GM23338 (cell line): ENCODE results near the gene SEC23IP. TPM values are rescaled to one million over a fixed set of nuclear protein-coding genes. Genes with fewer than 3 reads are reported as not detected.

Experiments
- ATAC-seq: fragments of 200-7000 bp; cut with Tn5 transposase; 3 replicates; pipeline ENCODE4 v1.9.1; 2020
- DNase-seq: peaks from one replicate; pipeline ENCODE4 v3.0.0-alpha.2; 2015; ENCODE audit warnings: low spot score
- H2AFZ ChIP-seq: fragments of 200-600 bp; sonication (generic); 2 replicates; pipeline ENCODE4 v1.8.0; 2016; ENCODE audit warnings: antibody characterized with exemption, mild to moderate bottlenecking, moderate library complexity
- H3F3A ChIP-seq: fragments of 200-600 bp; sonication (generic); replicated peaks from 2 replicates; pipeline ENCODE4 v1.8.0; 2017; ENCODE audit warnings: antibody characterized with exemption, mixed run types, low read depth
- H3K27ac ChIP-seq: fragments of 200-600 bp; sonication (generic); 2 replicates; pipeline ENCODE4 v1.6.1; 2016; ENCODE audit warnings: low read depth
- H3K27me3 ChIP-seq: fragments of 200-600 bp; sonication (generic); 2 replicates; pipeline ENCODE4 v1.8.0; 2016; ENCODE audit warnings: mild to moderate bottlenecking, mixed run types, moderate library complexity; ENCODE audit not compliant: insufficient read depth
- H3K36me3 ChIP-seq: fragments of 200-600 bp; sonication (generic); 2 replicates; pipeline ENCODE4 v1.8.0; 2016; ENCODE audit warnings: mild to moderate bottlenecking; ENCODE audit not compliant: insufficient read depth
- H3K4me1 ChIP-seq: fragments of 200-600 bp; sonication (generic); 2 replicates; pipeline ENCODE4 v1.8.0; 2016; ENCODE audit warnings: mild to moderate bottlenecking, moderate library complexity; ENCODE audit not compliant: insufficient read depth
- H3K4me2 ChIP-seq: fragments of 200-600 bp; sonication (generic); 2 replicates; pipeline ENCODE4 v1.7.1; 2017; ENCODE audit warnings: mixed run types
- H3K4me3 ChIP-seq: fragments of 200-600 bp; sonication (generic); 2 replicates; pipeline ENCODE4 v1.6.1; 2016; ENCODE audit warnings: mixed run types
- H3K79me2 ChIP-seq: fragments of 200-600 bp; sonication (generic); replicated peaks from 2 replicates; pipeline ENCODE4 v1.8.0; 2017; ENCODE audit warnings: mild to moderate bottlenecking; ENCODE audit not compliant: insufficient read depth
- H3K9me2 ChIP-seq: fragments of 200-600 bp; sonication (generic); 2 replicates; pipeline ENCODE4 v1.8.0; 2017; ENCODE audit not compliant: insufficient read depth
- H4K20me1 ChIP-seq: fragments of 200-600 bp; sonication (generic); replicated peaks from 2 replicates; pipeline ENCODE4 v1.8.0; 2017; ENCODE audit warnings: mild to moderate bottlenecking; ENCODE audit not compliant: insufficient read depth
- H3K27ac Mint-ChIP-seq: 2 replicates; pipeline ENCODE4 v1.8.0; 2020; ENCODE audit warnings: inconsistent platforms, mild to moderate bottlenecking, moderate library complexity, mixed read lengths
- H3K27me3 Mint-ChIP-seq: 3 replicates; pipeline ENCODE4 v1.8.0; 2022; ENCODE audit warnings: low read depth, mild to moderate bottlenecking, moderate library complexity, mixed read lengths, inconsistent platforms; ENCODE audit not compliant: insufficient read depth, poor library complexity
- H3K36me3 Mint-ChIP-seq: 3 replicates; pipeline ENCODE4 v1.8.0; 2021; ENCODE audit warnings: low read depth, mild to moderate bottlenecking, inconsistent platforms, moderate library complexity, mixed read lengths
- H3K4me1 Mint-ChIP-seq: 3 replicates; pipeline ENCODE4 v1.8.0; 2020; ENCODE audit warnings: mild to moderate bottlenecking, inconsistent platforms, mixed read lengths
- H3K4me3 Mint-ChIP-seq: 3 replicates; pipeline ENCODE4 v1.8.0; 2021; ENCODE audit warnings: moderate library complexity, mild to moderate bottlenecking, inconsistent platforms, mixed read lengths
- H3K9me3 Mint-ChIP-seq: 3 replicates; pipeline ENCODE4 v1.8.0; 2020; ENCODE audit warnings: moderate library complexity, mild to moderate bottlenecking, inconsistent platforms, mixed read lengths
- EZH2 ChIP-seq: fragments of 200-600 bp; sonication (generic); IDR thresholded peaks from one replicate; pipeline ENCODE4 v1.8.0; 2017; ENCODE audit warnings: antibody characterized with exemption, mild to moderate bottlenecking, low read depth; ENCODE audit not compliant: unreplicated experiment
- EZH2phosphoT487 ChIP-seq: fragments of 200-600 bp; sonication (generic); IDR thresholded peaks from one replicate; pipeline ENCODE4 v1.8.1; 2018; ENCODE audit warnings: antibody characterized with exemption; ENCODE audit not compliant: unreplicated experiment
- JUNB ChIP-seq: IDR thresholded peaks from one replicate; pipeline ENCODE4 v1.6.1; 2016; ENCODE audit warnings: antibody characterized with exemption; ENCODE audit not compliant: unreplicated experiment
- NANOG ChIP-seq: IDR thresholded peaks from 2 replicates; pipeline ENCODE4 v1.6.1; 2016; ENCODE audit warnings: antibody characterized with exemption, borderline replicate concordance
- POLR2AphosphoS5 ChIP-seq: IDR thresholded peaks from 2 replicates; pipeline ENCODE4 v1.6.1; 2016; ENCODE audit warnings: antibody characterized with exemption, low read depth
- REST ChIP-seq: IDR thresholded peaks from one replicate; pipeline ENCODE4 v1.6.1; 2018; ENCODE audit warnings: antibody characterized with exemption; ENCODE audit not compliant: unreplicated experiment
- ZNF114 ChIP-seq: fragments of 250-450 bp; sonication (Bioruptor Pico); IDR thresholded peaks from 2 replicates; pipeline ENCODE4 v1.5.0; 2020; ENCODE audit warnings: mild to moderate bottlenecking, moderate library complexity
- ZNF331 ChIP-seq: fragments of 250-450 bp; sonication (Bioruptor Pico); IDR thresholded peaks from 2 replicates; pipeline ENCODE4 v1.5.0; 2020; ENCODE audit warnings: low read depth, mild to moderate bottlenecking, moderate library complexity
- ZNF462 ChIP-seq: fragments of 250-450 bp; sonication (Bioruptor Pico); IDR thresholded peaks from 2 replicates; pipeline ENCODE4 v1.5.0; 2020; ENCODE audit warnings: mild to moderate bottlenecking, moderate library complexity
- polyA plus RNA-seq: library from polyadenylated mRNA; unstranded; fragments of >200 nt; fragmentation: Nextera tagmentation; extraction: Ambion mirVana; gene quantifications from 2 replicates; pipeline ENCODE4 v1.2.1, GENCODE V29; 2016
- total RNA-seq: library from RNA; depleted of rRNA; stranded (reverse); fragments of >200 nt; shearing (Covaris generic); gene quantifications from 2 replicates; pipeline ENCODE4 v1.2.3, GENCODE V29; 2014
- TF ChIP-seq, protein P1 (sequence below), 2 experiments: fragments of 200-600 bp in 1 of 2; sonication (generic) in 1 of 2; conservative IDR thresholded peaks; 2 replicates each; pipeline versions ENCODE4 v1.5.1 to v1.6.1; 2016 to 2017; ENCODE audit warnings: antibody characterized with exemption in 2 of 2, low read depth in 2 of 2, mild to moderate bottlenecking in 2 of 2, moderate library complexity in 1 of 2
- TF ChIP-seq, protein P2 (sequence below): IDR thresholded peaks from 2 replicates; pipeline ENCODE4 v1.6.1; 2016; ENCODE audit warnings: antibody characterized with exemption

The SEC23IP gene
- total and polyA plus RNA-seq, 2 experiments from 2014 or later = 35.2 to 35.6 TPM

GRCh38 chr10:119860866-119861607, 31.5 kb upstream of the SEC23IP start:
- TF ChIP-seq POLR2AphosphoS5 (no peak), JUNB (no peak), ZNF114 (CRISPR knock-in tag) (no peak), ZNF331 (CRISPR knock-in tag) (no peak), REST (no peak), EZH2 (no peak), EZH2phosphoT487 (no peak), NANOG (no peak), ZNF462 (CRISPR knock-in tag) (no peak)
- TF ChIP-seq, protein P1, sequence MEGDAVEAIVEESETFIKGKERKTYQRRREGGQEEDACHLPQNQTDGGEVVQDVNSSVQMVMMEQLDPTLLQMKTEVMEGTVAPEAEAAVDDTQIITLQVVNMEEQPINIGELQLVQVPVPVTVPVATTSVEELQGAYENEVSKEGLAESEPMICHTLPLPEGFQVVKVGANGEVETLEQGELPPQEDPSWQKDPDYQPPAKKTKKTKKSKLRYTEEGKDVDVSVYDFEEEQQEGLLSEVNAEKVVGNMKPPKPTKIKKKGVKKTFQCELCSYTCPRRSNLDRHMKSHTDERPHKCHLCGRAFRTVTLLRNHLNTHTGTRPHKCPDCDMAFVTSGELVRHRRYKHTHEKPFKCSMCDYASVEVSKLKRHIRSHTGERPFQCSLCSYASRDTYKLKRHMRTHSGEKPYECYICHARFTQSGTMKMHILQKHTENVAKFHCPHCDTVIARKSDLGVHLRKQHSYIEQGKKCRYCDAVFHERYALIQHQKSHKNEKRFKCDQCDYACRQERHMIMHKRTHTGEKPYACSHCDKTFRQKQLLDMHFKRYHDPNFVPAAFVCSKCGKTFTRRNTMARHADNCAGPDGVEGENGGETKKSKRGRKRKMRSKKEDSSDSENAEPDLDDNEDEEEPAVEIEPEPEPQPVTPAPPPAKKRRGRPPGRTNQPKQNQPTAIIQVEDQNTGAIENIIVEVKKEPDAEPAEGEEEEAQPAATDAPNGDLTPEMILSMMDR (conservative IDR thresholded peaks at IDR 0.05; ENCODE audit: low read depth in 2 of 2) = no peak
- TF ChIP-seq, protein P2, sequence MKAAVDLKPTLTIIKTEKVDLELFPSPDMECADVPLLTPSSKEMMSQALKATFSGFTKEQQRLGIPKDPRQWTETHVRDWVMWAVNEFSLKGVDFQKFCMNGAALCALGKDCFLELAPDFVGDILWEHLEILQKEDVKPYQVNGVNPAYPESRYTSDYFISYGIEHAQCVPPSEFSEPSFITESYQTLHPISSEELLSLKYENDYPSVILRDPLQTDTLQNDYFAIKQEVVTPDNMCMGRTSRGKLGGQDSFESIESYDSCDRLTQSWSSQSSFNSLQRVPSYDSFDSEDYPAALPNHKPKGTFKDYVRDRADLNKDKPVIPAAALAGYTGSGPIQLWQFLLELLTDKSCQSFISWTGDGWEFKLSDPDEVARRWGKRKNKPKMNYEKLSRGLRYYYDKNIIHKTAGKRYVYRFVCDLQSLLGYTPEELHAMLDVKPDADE = no peak
- peaks cover 87% of the 10 kb centered on the region for H3K79me2 ChIP-seq
- DNase-seq = no peak
- H3K27me3 Mint-ChIP-seq = no peaks in the 10 kb centered on the region
- no peak overlapping the region; the same call in 2 of the 3 replicates for H3K4me3 Mint-ChIP-seq
- H3K9me2 ChIP-seq = no peaks in the 10 kb centered on the region
- peak overlapping the region; percentile 60; the same call in 1 of the 2 replicates for H3K27ac Mint-ChIP-seq
- H3K36me3 ChIP-seq = 0 out of 2 replicates have a peak, but pooled peaks cover 3% of the 10 kb centered on the region
- peaks cover 43% of the 10 kb centered on the region for H3K36me3 Mint-ChIP-seq
- H3K9me3 Mint-ChIP-seq = peaks cover 4% of the 10 kb centered on the region; the same call in 2 of the 3 replicates
- peaks cover 9% of the 10 kb centered on the region for H4K20me1 ChIP-seq
- H2AFZ ChIP-seq = no peak overlapping the region
- no peaks in the 10 kb centered on the region for H3K27me3 ChIP-seq
- peaks cover 17% of the 10 kb centered on the region for H3K4me1 Mint-ChIP-seq
- peak overlapping the region; percentile 49 for H3K4me2 ChIP-seq
- peak overlapping the region; percentile 22; the same call in 1 of the 2 replicates for H3K4me3 ChIP-seq
- H3K4me1 ChIP-seq = peaks cover 15% of the 10 kb centered on the region; the same call in 1 of the 2 replicates
- no peak for ATAC-seq
- H3F3A ChIP-seq = no peaks in the 10 kb centered on the region
- H3K27ac ChIP-seq = peak overlapping the region; percentile 71
